Mesenchymal stem cell (in vitro differentiated cells and primary cell): ENCODE measurements around the gene TMEM140.

Source experiments
- DNase-seq: peaks from one replicate; pipeline ENCODE4 v3.0.0-alpha.2; 2013
- H2AFZ ChIP-seq: one replicate; pipeline ENCODE4 v1.6.1; 2013; ENCODE audit warnings: low read depth, mild to moderate bottlenecking, control low read depth, inconsistent platforms, low read length, moderate library complexity
- H2AK5ac ChIP-seq: 2 replicates; pipeline ENCODE4 v1.6.1; 2013; ENCODE audit warnings: low read length, moderate library complexity, mild to moderate bottlenecking, inconsistent platforms; ENCODE audit not compliant: severe bottlenecking
- H2BK120ac ChIP-seq: one replicate; pipeline ENCODE4 v1.6.1; 2013; ENCODE audit warnings: low read depth, mild to moderate bottlenecking, inconsistent platforms, low read length, moderate library complexity
- H2BK12ac ChIP-seq, 2 experiments: one replicate each; pipeline ENCODE4 v1.6.1; 2013; ENCODE audit warnings: inconsistent platforms in 2 of 2, low read length in 2 of 2, mild to moderate bottlenecking in 2 of 2, moderate library complexity in 2 of 2, control low read depth in 1 of 2
- H2BK15ac ChIP-seq: one replicate; pipeline ENCODE4 v1.6.1; 2013; ENCODE audit warnings: mild to moderate bottlenecking, low read depth, inconsistent platforms; ENCODE audit not compliant: poor library complexity, severe bottlenecking
- H2BK5ac ChIP-seq: 2 replicates; pipeline ENCODE4 v1.6.1; 2013; ENCODE audit warnings: low read depth, mild to moderate bottlenecking, low read length, control low read depth, inconsistent platforms; ENCODE audit not compliant: poor library complexity, severe bottlenecking
- H3K14ac ChIP-seq, 2 experiments: one replicate each; pipeline ENCODE4 v1.6.1; 2013; ENCODE audit warnings: inconsistent platforms in 2 of 2, low read length in 2 of 2, control low read depth in 1 of 2, mild to moderate bottlenecking in 1 of 2, moderate library complexity in 1 of 2
- H3K18ac ChIP-seq, 2 experiments: one replicate each; pipeline ENCODE4 v1.6.1; 2013; ENCODE audit warnings: inconsistent platforms in 2 of 2, low read length in 2 of 2, control low read depth in 1 of 2, low read depth in 1 of 2, mild to moderate bottlenecking in 1 of 2
- H3K23ac ChIP-seq, 2 experiments: one replicate each; pipeline ENCODE4 v1.6.1; 2013; ENCODE audit warnings: inconsistent platforms in 2 of 2, low read length in 2 of 2, mild to moderate bottlenecking in 2 of 2, moderate library complexity in 2 of 2, control low read depth in 1 of 2
- H3K27ac ChIP-seq: 2 replicates; pipeline ENCODE4 v1.5.1; 2013; ENCODE audit warnings: mild to moderate bottlenecking, moderate library complexity, low read length, control low read depth, inconsistent platforms; ENCODE audit not compliant: poor library complexity, severe bottlenecking
- H3K27me3 ChIP-seq, 2 experiments: 2 replicates each; pipeline versions ENCODE4 v1.6.1 to v1.7.0; 2013; ENCODE audit warnings: low read length in 2 of 2, mild to moderate bottlenecking in 2 of 2, moderate library complexity in 2 of 2, control low read depth in 1 of 2, inconsistent platforms in 1 of 2; ENCODE audit not compliant: control insufficient read depth in 1 of 2, insufficient read depth in 1 of 2
- H3K36me3 ChIP-seq, 2 experiments: 2 replicates each; pipeline versions ENCODE4 v1.6.1 to v1.7.0; 2013; ENCODE audit warnings: low read length in 2 of 2, control low read depth in 1 of 2, inconsistent platforms in 1 of 2, low read depth in 1 of 2, mild to moderate bottlenecking in 1 of 2; ENCODE audit not compliant: insufficient read depth in 2 of 2, control insufficient read depth in 1 of 2
- H3K4ac ChIP-seq, 2 experiments: one replicate each; pipeline ENCODE4 v1.6.1; 2013; ENCODE audit warnings: inconsistent platforms in 2 of 2, low read length in 2 of 2, mild to moderate bottlenecking in 2 of 2, moderate library complexity in 2 of 2, control low read depth in 1 of 2, low read depth in 1 of 2
- H3K4me1 ChIP-seq: 2 replicates; pipeline ENCODE4 v1.6.1; 2013; ENCODE audit warnings: low read depth, low read length, control low read depth; ENCODE audit not compliant: control insufficient read depth, insufficient read depth
- H3K4me2 ChIP-seq: 2 replicates; pipeline ENCODE4 v1.6.1; 2013; ENCODE audit warnings: low read length, mild to moderate bottlenecking, inconsistent platforms; ENCODE audit not compliant: poor library complexity, severe bottlenecking
- H3K4me3 ChIP-seq, 2 experiments: 2 replicates each; pipeline versions ENCODE4 v1.5.1 to v1.7.0; 2013; ENCODE audit warnings: low read length in 2 of 2, mild to moderate bottlenecking in 2 of 2, control low read depth in 1 of 2, low read depth in 1 of 2; ENCODE audit not compliant: insufficient read depth in 1 of 2
- H3K79me1 ChIP-seq: replicated peaks from 2 replicates; pipeline ENCODE4 v1.6.1; 2013; ENCODE audit warnings: mild to moderate bottlenecking, control low read depth, low read length, inconsistent platforms; ENCODE audit not compliant: poor library complexity, severe bottlenecking
- H3K9ac ChIP-seq: 2 replicates; pipeline ENCODE4 v1.7.0; 2013; ENCODE audit warnings: mild to moderate bottlenecking, low read length, moderate library complexity
- H3K9me3 ChIP-seq: 2 replicates; pipeline ENCODE4 v1.7.0; 2013; ENCODE audit warnings: mild to moderate bottlenecking, low read length; ENCODE audit not compliant: control insufficient read depth
- H4K8ac ChIP-seq: one replicate; pipeline ENCODE4 v1.6.1; 2013; ENCODE audit warnings: inconsistent platforms, mild to moderate bottlenecking, low read length, moderate library complexity
- H4K91ac ChIP-seq: one replicate; pipeline ENCODE4 v1.6.1; 2013; ENCODE audit warnings: mild to moderate bottlenecking, low read length, inconsistent platforms
- WGBS: methylation state at CpG from one replicate; pipeline ENCODE4 v1.1.7; 2013; ENCODE audit warnings: mixed read lengths; 5-methylcytosine and 5-hydroxymethylcytosine counted together

Gene TMEM140

GRCh38 chr7:135181929-135182678, 34.2 kb downstream of the TMEM140 start:
- no peak overlapping the region for H2BK5ac ChIP-seq
- no peak overlapping the region for H2AFZ ChIP-seq
- H2AK5ac ChIP-seq = no peak overlapping the region
- H3K79me1 ChIP-seq = peaks cover 47% of the 10 kb centered on the region
- peak overlapping the region in 1 of 2 experiments; percentile 43 for H3K4me3 ChIP-seq
- H2BK120ac ChIP-seq = no peak overlapping the region
- WGBS = 97% methylated on average over 31 of the region's 31 CpGs
- H3K23ac ChIP-seq = no peak overlapping the region
- no peak for DNase-seq
- no peak overlapping the region for H3K4me2 ChIP-seq
- H3K36me3 ChIP-seq = peaks cover 59 to 78% of the 10 kb centered on the region in 2 experiments
- no peaks in the 10 kb centered on the region for H3K4me1 ChIP-seq
- H3K14ac ChIP-seq = no peak overlapping the region
- H3K4ac ChIP-seq = no peak overlapping the region
- peaks cover 72% of the 10 kb centered on the region for H3K9me3 ChIP-seq
- no peak overlapping the region for H2BK15ac ChIP-seq
- no peak overlapping the region for H2BK12ac ChIP-seq
- no peak overlapping the region for H3K27ac ChIP-seq
- H3K9ac ChIP-seq = no peak overlapping the region
- no peak overlapping the region for H3K18ac ChIP-seq
- H4K91ac ChIP-seq = no peak overlapping the region
- H3K27me3 ChIP-seq = no peaks in the 10 kb centered on the region
- no peak overlapping the region for H4K8ac ChIP-seq

GRCh38 chr7:135183478-135183877, 35.6 kb downstream of the TMEM140 start:
- H2AK5ac ChIP-seq = no peak overlapping the region
- H4K91ac ChIP-seq = no peak overlapping the region
- H4K8ac ChIP-seq = no peak overlapping the region
- peaks cover 73 to 77% of the 10 kb centered on the region in 2 experiments for H3K36me3 ChIP-seq
- no peak overlapping the region for H3K23ac ChIP-seq
- no peak overlapping the region for H3K27ac ChIP-seq
- H3K4me1 ChIP-seq = no peaks in the 10 kb centered on the region
- H2BK15ac ChIP-seq = no peak overlapping the region
- H2BK12ac ChIP-seq = no peak overlapping the region
- H2AFZ ChIP-seq = no peak overlapping the region
- peak overlapping the region in 1 of 2 experiments; percentile 43 for H3K4me3 ChIP-seq
- no peak overlapping the region for H3K14ac ChIP-seq
- WGBS = 95% methylated on average over 7 of the region's 7 CpGs
- H3K18ac ChIP-seq = no peak overlapping the region
- H2BK120ac ChIP-seq = no peak overlapping the region
- H3K9me3 ChIP-seq = peaks cover 62% of the 10 kb centered on the region
- H3K27me3 ChIP-seq = no peaks in the 10 kb centered on the region
- H3K4ac ChIP-seq = no peak overlapping the region
- H3K4me2 ChIP-seq = no peak overlapping the region
- H2BK5ac ChIP-seq = no peak overlapping the region
- no peak for DNase-seq
- H3K79me1 ChIP-seq = peaks cover 54% of the 10 kb centered on the region
- no peak overlapping the region for H3K9ac ChIP-seq

GRCh38 chr7:135184254-135184841, 36.5 kb downstream of the TMEM140 start:
- H2BK15ac ChIP-seq = no peak overlapping the region
- no peak overlapping the region for H3K9ac ChIP-seq
- no peak overlapping the region for H2BK120ac ChIP-seq
- no peak overlapping the region for H3K18ac ChIP-seq
- H2BK12ac ChIP-seq = no peak overlapping the region
- H3K36me3 ChIP-seq = peaks cover 80 to 82% of the 10 kb centered on the region in 2 experiments
- H2BK5ac ChIP-seq = no peak overlapping the region
- no peak overlapping the region for H3K23ac ChIP-seq
- H2AK5ac ChIP-seq = no peak overlapping the region
- H2AFZ ChIP-seq = no peak overlapping the region
- no peak overlapping the region for H4K91ac ChIP-seq
- H3K14ac ChIP-seq = no peak overlapping the region
- 96% methylated on average over 5 of the region's 5 CpGs for WGBS
- H3K27me3 ChIP-seq = no peaks in the 10 kb centered on the region
- H3K4me1 ChIP-seq = no peaks in the 10 kb centered on the region
- no peak for DNase-seq
- no peak overlapping the region for H3K27ac ChIP-seq
- H3K79me1 ChIP-seq = peaks cover 56% of the 10 kb centered on the region
- H3K4me3 ChIP-seq = no peak overlapping the region
- no peak overlapping the region for H3K4ac ChIP-seq
- peak overlapping the region; percentile 5 for H4K8ac ChIP-seq
- peaks cover 53% of the 10 kb centered on the region for H3K9me3 ChIP-seq
- H3K4me2 ChIP-seq = no peak overlapping the region

GRCh38 chr7:135185471-135186260, 37.8 kb downstream of the TMEM140 start:
- Histone ChIP-seq H3K4me2 (no peak overlapping the region), H3K4ac (no peak overlapping the region), H2BK12ac (no peak overlapping the region), H2BK15ac (no peak overlapping the region), H3K27ac (no peak overlapping the region), H3K9ac (no peak overlapping the region), H2BK5ac (no peak overlapping the region), H3K4me1 (no peaks in the 10 kb centered on the region), H3K27me3 (no peaks in the 10 kb centered on the region), H4K91ac (no peak overlapping the region), H3K9me3 (peaks cover 40% of the 10 kb centered on the region), H3K4me3 (no peak overlapping the region), H2AK5ac (no peak overlapping the region), H3K18ac (no peak overlapping the region), H3K14ac (no peak overlapping the region), H4K8ac (no peak overlapping the region), H2BK120ac (no peak overlapping the region), H3K79me1 (peaks cover 57% of the 10 kb centered on the region), H3K23ac (no peak overlapping the region), H2AFZ (no peak overlapping the region), H3K36me3 (peaks cover 74 to 81% of the 10 kb centered on the region in 2 experiments)
- 95% methylated on average over 7 of the region's 7 CpGs for WGBS
- DNase-seq = no peak
